Colonic mucosa (tissue), 4 donors: ENCODE results near the gene SPATA31C1. TPM values are rescaled to one million over a fixed set of nuclear protein-coding genes. Genes with fewer than 3 reads are reported as not detected.
"Not testable (repeated sequence)": the region's sequence is repeated elsewhere in the genome, so short reads cannot be mapped to it uniquely, and the experiment has no call there.

Source experiments
- DNase-seq: peaks from one replicate; pipeline ENCODE4 v3.0.0-alpha.2; 2020
- H3K27ac ChIP-seq: fragments of 200-600 bp; one replicate; pipeline ENCODE4 v1.8.0; 2021
- H3K27me3 ChIP-seq: fragments of 200-600 bp; one replicate; pipeline ENCODE4 v1.8.0; 2021
- H3K36me3 ChIP-seq: fragments of 200-600 bp; one replicate; pipeline ENCODE4 v1.8.0; 2021
- H3K4me1 ChIP-seq: fragments of 200-600 bp; one replicate; pipeline ENCODE4 v1.8.0; 2021; ENCODE audit warnings: mild to moderate bottlenecking
- H3K4me3 ChIP-seq: fragments of 200-600 bp; one replicate; pipeline ENCODE4 v1.8.0; 2021
- H3K9ac ChIP-seq, 2 donors: one replicate each; pipeline ENCODE4 v1.7.0; 2013; ENCODE audit warnings: control low read depth in 2 of 2, low read depth in 2 of 2, low read length in 2 of 2
- H3K9me3 ChIP-seq: fragments of 200-600 bp; one replicate; pipeline ENCODE4 v1.8.0; 2021
- intact Hi-C: fragments of 100-400 bp; cut with DNase I; formaldehyde crosslinking; loops from one replicate; pipeline ENCODE4 v1.14.1; 2022
- total RNA-seq, 2 donors: library from RNA; stranded (reverse); fragmentation: NEBNext Ultra II Directional in 1 of 2; extraction: Animal tissue kit (Norgen Biotek cat#: 25700) in 1 of 2; gene quantifications; one replicate each; pipeline ENCODE4 v1.2.1, GENCODE V29; 2021
- TF ChIP-seq, protein P1 (sequence below): fragments of 200-600 bp; IDR thresholded peaks from one replicate; pipeline ENCODE4 v1.8.0; 2022; ENCODE audit warnings: antibody characterized with exemption, mild to moderate bottlenecking
- donor health status: healthy.
- donor health status: DM: no; HTN: no; CAD: no.
- donor health status: DM: no; HTN: no; CAD: no.

SPATA31C1 gene
- total RNA-seq: not detected

DNA sequence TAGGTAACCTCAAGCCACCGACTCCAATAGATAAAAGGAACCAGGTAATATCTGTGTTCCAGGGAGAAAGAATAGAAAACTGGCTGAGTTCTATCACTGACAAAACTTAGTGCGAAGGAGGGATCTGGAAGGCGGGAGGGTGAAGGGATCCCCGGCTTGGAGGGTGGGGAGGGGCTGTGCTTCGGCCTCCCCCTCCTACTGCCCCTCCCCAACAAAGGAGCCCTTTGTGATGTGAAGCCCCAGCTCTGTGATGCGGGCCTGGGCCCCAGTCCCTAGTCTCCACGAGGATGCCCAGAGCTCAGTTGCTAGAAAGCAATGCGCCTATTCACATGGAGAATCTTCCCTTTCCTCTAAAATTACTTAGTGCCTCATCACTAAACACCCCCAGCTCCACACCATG lies at the start of gene SPATA31C1:
TSS of gene SPATA31C1 (plus strand) at position 301 of the 400 bp plus-strand sequence.
- H3K9me3 ChIP-seq, H3K9ac ChIP-seq, intact Hi-C loops, H3K4me3 ChIP-seq, H3K27me3 ChIP-seq, H3K27ac ChIP-seq, DNase-seq, H3K36me3 ChIP-seq, H3K4me1 ChIP-seq: not testable (repeated sequence)

DNA sequence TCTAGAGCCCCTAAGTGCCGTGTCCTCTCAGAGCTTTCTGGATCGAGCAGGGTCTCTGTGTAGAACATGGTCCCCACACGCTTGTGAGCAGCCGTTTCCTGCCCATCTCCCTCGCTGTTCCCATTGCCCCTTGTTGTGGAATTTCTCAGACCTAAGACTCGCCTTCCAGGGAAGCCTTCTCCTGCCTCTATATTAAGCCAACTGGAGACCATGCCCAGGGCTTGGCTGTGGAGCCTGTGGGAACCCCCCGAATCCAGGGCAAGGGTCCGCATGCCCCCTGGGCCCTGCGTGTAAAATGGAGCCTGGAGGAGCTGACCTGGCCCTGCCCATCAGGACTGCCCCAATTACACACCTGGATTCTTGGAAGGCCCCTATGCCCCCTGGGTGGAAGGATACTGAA lies 49.6 kb upstream of the SPATA31C1 start:
- intact Hi-C loops: no loop called here

DNA sequence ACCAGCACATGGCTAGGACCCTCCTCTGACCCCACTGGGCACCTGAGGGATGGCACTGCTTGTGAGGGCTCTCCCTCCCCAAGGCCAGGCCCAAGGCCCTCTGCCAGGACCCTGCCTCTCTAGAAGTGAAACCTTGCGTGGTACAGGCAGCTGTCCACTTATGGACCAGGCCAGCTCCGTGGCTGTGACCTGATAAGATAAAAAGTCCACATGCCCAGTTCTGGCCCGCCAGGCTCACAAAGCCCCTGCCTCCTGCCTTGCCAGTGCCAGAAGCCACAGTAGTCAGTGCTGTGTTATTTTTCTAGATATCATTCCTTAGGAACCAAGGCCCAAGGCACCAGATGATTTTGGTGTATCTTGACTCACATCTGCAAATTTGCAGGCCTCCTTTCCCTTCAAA lies 49.1 kb upstream of the SPATA31C1 start:
- Histone ChIP-seq H3K4me3 (no peak overlapping the region), H3K27ac (no peak overlapping the region), H3K4me1 (no peaks in the 10 kb centered on the region), H3K27me3 (no peaks in the 10 kb centered on the region), H3K36me3 (no peaks in the 10 kb centered on the region), H3K9me3 (no peaks in the 10 kb centered on the region), H3K9ac (no peak overlapping the region)
- intact Hi-C loops: no loop called here
- DNase-seq: no peak
- TF ChIP-seq, protein P1, sequence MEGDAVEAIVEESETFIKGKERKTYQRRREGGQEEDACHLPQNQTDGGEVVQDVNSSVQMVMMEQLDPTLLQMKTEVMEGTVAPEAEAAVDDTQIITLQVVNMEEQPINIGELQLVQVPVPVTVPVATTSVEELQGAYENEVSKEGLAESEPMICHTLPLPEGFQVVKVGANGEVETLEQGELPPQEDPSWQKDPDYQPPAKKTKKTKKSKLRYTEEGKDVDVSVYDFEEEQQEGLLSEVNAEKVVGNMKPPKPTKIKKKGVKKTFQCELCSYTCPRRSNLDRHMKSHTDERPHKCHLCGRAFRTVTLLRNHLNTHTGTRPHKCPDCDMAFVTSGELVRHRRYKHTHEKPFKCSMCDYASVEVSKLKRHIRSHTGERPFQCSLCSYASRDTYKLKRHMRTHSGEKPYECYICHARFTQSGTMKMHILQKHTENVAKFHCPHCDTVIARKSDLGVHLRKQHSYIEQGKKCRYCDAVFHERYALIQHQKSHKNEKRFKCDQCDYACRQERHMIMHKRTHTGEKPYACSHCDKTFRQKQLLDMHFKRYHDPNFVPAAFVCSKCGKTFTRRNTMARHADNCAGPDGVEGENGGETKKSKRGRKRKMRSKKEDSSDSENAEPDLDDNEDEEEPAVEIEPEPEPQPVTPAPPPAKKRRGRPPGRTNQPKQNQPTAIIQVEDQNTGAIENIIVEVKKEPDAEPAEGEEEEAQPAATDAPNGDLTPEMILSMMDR: no peak

More for the DNA sequence above, 49.6 kb upstream of the SPATA31C1 start:
- no peaks in the 10 kb centered on the region for H3K27me3 ChIP-seq
- no peaks in the 10 kb centered on the region for H3K9me3 ChIP-seq
- no peak for DNase-seq
- TF ChIP-seq, protein P1: no peak
- H3K4me1 ChIP-seq: no peaks in the 10 kb centered on the region
- H3K27ac ChIP-seq: no peak overlapping the region
- H3K9ac ChIP-seq: no peak overlapping the region
- no peak overlapping the region for H3K4me3 ChIP-seq
- H3K36me3 ChIP-seq: no peaks in the 10 kb centered on the region

DNA sequence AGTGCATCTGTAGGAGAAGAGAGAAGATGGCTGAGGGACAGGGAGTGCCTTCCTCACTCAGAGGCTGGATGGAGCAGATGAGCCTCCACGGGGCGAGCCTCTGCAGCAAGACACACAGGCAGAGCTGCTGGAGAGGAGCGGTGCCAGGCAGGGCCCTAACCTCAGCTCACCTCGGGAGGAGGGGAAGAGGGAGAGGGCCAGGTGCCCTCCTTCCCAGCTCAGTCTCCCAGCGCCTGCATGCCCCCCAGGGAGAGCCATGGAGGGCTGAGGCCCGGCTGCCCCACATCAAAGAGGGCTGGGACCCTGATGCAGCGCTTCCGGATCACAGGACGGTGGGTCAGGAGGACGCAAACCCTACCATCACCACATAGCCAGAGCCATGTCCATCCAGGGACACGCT lies 48.7 kb upstream of the SPATA31C1 start:
- no peaks in the 10 kb centered on the region for H3K27me3 ChIP-seq
- H3K36me3 ChIP-seq: no peaks in the 10 kb centered on the region
- no peak overlapping the region for H3K27ac ChIP-seq
- peak; percentile 9 for DNase-seq
- TF ChIP-seq, protein P1: no peak
- intact Hi-C loops: no loop called here
- H3K4me3 ChIP-seq: no peak overlapping the region
- no peak overlapping the region for H3K9ac ChIP-seq
- no peaks in the 10 kb centered on the region for H3K9me3 ChIP-seq
- no peaks in the 10 kb centered on the region for H3K4me1 ChIP-seq

DNA sequence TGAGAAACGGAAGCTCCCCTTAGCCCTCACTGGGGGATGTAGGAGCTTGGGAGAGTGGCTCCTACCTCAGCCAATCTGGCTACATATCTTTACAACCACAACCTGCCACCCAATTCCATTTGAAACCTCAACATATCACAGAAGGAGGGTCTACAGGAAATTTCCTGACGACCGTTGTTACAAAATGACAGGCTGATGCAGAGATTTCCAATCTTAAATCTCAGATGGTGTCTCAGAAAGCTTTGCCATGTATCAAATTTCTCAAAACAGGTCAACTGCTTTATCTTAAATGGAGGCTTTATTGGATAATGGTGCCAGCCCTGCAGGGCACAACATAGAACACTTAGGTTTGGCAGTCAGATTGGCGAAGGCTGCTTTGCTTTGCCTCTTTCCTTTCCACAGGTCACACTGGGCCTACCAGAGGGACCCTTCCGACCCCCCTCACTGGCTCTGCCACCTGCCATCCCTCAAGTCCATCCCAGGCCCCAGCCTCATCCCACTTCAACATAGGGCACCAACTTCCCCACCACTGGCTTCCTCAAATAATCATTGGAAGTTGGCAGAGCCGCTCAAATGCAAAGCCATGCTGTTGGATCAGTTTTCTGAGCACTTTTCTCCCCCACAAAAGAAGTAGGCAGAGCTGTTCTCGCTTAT lies 46.2 kb upstream of the SPATA31C1 start:
- intact Hi-C loops: no loop called here
- H3K4me1 ChIP-seq: no peaks in the 10 kb centered on the region
- DNase-seq: no peak

DNA sequence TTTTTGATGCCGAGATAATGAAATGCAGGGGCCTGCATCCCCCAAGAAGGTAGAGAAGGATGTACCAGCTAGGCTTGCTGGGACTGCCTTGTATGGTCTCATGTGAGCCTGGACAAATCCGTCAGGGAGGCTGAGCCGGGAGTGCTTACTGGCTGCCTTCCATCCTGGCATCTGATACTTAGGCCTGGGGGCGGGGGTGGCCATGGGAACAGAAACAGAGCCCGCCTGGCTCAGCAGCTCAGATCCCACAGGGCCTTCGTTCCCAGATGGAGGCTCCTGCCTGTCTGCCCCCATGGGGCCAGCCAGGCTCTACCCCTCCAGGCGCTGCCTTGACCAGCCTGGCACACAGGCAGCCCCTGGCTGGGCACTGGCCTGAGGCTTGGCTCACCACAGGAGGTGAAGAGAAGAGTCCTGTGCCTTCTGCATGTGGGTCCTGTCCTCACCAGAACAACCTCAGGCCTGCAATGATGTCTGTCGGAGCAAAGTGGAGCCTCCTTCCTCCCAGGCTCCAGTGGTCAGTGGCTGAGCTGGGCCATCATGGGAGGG lies 45.6 kb upstream of the SPATA31C1 start:
- Histone ChIP-seq H3K9me3 (no peaks in the 10 kb centered on the region), H3K27me3 (no peaks in the 10 kb centered on the region), H3K27ac (no peak overlapping the region), H3K4me3 (no peak overlapping the region), H3K9ac (no peak overlapping the region), H3K36me3 (no peaks in the 10 kb centered on the region), H3K4me1 (no peaks in the 10 kb centered on the region)
- no peak for DNase-seq
- intact Hi-C loops: no loop called here
- TF ChIP-seq, protein P1: no peak

More for the DNA sequence above, 46.2 kb upstream of the SPATA31C1 start:
- Histone ChIP-seq H3K27me3 (no peaks in the 10 kb centered on the region), H3K4me3 (no peak overlapping the region), H3K27ac (no peak overlapping the region), H3K36me3 (no peaks in the 10 kb centered on the region), H3K9me3 (no peaks in the 10 kb centered on the region), H3K9ac (no peak overlapping the region)
- TF ChIP-seq, protein P1: no peak
